Measurements from ENCODE around the gene MUS81.

- TF ChIP-seq CTCF (conservative IDR thresholded peaks at IDR 0.05) (no peak), ZFX (IDR thresholded peaks at IDR 0.05) (no peak)
Measured at GRCh38 chr11:65816696-65817095, 43.5 kb upstream of the MUS81 start.
